HCEC 1CT (cell line): ENCODE data around the gene NPAS4.
A peak's percentile ranks its signal among the peaks of the same experiment; 100 is the strongest.
"Not testable (repeated sequence)": the region's sequence is repeated elsewhere in the genome, so short reads cannot be mapped to it uniquely, and the experiment has no call there.

Experiments used
- DNase-seq: peaks from one replicate; pipeline ENCODE4 v3.0.0-alpha.2; 2017

The NPAS4 gene

DNA sequence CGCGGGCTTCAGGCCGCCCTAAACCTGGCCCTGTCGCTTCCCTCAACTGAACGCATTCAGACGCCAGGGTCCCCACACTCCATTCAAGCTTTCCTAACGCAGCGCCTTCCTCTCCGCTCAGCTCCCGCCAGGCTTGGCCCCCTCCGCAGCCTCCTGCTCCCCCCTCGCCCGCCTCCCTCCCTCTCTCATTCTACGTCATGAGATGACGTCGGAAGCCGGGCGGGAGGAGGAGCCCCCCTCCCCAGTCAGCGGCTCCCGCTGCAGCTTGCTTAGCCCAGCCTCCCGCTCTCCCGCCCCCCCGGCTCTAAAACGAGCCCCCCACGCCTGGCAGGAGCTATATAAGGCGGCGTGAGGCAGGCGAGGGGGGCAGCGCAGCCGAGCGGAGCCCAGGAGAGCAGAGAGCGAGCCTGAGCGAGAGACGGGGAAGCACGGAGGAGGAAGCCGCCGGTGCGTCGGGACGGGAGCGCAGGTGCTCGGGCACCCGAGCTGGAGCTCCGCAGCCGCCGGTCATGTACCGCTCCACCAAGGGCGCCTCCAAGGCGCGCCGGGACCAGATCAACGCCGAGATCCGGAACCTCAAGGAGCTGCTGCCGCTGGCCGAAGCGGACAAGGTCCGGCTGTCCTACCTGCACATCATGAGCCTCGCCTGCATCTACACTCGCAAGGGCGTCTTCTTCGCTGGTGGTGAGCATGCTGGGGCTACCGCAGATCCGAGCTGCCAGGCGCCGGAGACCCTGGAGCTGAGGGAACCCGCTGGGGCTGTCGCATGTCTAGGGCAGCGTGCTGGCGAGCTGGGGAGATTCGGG, at the start of gene NPAS4:
NPAS4 (plus strand) TSS at position 365 of the 806 bp plus-strand sequence; CDS start at position 510, 145 bp downstream.
- no peak for DNase-seq

DNA sequence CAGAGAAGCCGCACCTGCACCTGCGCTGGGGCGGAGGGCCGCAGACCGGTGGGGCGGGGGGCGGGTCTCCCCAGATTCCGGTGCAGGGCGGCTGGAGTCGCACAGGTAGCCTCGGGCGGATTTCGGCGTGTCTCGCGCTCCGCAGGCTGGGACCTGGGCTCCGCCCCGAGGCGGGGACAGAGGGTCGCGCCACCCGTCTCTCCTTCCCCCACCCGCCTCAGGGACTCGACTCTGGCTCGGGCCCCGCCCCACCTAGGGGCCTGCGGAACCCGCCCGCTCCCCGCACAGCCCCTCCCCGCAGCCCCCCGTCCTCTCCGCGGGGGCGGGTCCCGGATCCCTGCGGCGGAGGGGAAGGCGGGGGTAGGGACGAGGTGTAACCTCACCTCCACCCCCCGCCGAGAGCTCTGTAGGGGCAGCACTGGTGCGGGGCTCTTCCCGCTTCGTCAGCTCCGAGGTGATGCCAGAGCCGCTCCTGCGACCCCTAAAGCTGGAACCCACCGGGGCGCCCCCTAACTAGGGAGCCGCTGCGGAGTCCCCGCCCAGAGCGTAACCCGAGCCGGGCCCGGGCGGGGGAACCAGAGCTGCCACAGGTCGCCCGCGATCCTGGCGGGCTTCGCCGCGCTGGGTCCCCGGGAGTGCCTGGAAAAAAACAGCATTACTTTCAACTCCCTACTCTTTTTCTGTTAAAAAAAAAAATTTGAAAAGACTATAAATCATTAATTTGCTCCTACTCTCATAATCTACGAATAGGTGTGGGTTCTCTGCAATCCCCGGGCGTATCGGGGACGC, 49.0 kb upstream of the NPAS4 start, which contains the start of gene SLC29A2:
SLC29A2 (minus strand) TSS at position 134 of the 789 bp plus-strand sequence. CDS start 169 bp downstream, outside the sequence.
- no peak for DNase-seq

DNA sequence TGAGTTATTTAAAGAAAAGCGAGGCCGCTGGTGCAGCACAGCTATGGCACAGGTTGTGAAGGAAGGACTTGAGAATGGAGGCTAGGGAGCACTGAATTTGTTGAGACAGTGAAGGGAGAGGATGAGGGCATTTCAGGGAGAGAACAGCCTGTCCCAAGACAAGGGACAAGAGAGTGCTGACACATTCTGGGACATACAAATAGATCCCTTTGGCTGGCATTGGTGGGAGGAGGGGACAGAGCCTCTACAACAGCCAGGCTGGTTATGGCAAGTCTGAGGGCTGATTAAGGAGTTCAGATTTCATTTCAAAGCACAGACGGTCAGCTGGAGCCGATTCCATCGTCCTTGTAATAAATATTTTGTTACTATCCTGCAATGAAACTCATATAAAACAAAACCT, 47.6 kb upstream of the NPAS4 start:
- no peak for DNase-seq

DNA sequence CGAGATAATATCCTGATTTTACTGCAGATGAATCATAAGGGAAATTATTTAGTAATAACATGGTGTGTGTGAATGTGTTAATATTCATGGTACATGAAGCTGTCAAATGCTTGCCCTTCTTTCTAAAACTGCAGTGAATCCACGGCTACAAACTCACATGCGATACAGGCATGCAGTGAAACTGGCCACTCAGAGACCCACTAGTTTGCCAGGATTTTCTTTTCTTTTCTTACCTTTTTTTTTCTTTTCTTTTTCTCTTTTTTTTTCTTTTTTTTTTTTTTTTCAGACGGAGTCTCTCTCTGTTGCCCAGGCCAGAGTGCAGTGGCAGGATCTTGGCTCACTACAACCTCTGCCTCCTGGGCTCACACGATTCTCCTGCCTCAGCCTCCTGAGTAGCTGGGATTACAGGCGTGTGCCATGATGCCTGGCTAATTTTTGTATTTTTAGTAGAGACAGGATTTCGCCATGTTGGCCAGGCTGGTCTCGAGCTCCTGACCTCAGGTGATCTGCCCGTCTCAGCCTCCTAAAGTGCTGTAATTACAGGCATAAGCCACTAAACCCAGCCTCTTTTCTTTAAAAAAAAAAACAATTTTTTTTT, 47.0 kb upstream of the NPAS4 start:
- DNase-seq = not testable (repeated sequence)

DNA sequence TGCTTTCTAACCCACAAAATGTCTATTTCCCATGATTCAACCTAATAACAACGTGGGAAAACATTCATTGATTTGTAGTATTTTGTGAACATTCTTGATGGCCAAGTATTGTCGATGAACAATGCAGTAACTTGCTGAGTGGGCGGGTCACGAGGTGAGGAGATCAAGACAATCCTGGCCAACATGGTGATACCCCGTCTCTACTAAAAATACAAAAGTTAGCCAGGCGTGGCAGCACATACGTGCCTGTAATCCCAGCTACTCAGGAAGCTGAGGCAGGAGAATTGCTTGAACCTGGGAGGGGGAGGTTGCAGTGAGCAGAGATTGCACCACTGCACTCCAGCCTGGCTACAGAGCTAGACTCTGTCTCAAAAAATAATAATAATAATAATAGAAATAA, 40.6 kb upstream of the NPAS4 start:
- not testable (repeated sequence) for DNase-seq

DNA sequence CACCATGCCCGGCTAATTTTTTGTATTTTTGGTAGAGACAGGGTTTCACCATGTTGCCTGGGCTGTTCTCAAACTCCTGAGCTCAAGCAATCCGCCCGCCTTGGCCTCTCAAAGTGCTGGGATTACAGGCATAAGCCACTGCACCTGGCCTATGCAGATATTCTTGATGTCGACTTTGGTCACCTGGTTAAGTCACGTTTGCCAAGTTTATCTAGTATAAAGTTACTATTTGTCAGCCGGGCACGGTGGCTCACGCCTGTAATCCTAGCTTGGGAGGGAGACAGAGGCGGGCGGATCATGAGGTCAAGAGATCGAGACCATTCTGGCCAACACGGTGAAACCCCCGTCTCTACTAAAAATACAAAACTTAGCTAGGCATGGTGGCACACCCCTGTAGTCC, 36.5 kb upstream of the NPAS4 start:
- not testable (repeated sequence) for DNase-seq

DNA sequence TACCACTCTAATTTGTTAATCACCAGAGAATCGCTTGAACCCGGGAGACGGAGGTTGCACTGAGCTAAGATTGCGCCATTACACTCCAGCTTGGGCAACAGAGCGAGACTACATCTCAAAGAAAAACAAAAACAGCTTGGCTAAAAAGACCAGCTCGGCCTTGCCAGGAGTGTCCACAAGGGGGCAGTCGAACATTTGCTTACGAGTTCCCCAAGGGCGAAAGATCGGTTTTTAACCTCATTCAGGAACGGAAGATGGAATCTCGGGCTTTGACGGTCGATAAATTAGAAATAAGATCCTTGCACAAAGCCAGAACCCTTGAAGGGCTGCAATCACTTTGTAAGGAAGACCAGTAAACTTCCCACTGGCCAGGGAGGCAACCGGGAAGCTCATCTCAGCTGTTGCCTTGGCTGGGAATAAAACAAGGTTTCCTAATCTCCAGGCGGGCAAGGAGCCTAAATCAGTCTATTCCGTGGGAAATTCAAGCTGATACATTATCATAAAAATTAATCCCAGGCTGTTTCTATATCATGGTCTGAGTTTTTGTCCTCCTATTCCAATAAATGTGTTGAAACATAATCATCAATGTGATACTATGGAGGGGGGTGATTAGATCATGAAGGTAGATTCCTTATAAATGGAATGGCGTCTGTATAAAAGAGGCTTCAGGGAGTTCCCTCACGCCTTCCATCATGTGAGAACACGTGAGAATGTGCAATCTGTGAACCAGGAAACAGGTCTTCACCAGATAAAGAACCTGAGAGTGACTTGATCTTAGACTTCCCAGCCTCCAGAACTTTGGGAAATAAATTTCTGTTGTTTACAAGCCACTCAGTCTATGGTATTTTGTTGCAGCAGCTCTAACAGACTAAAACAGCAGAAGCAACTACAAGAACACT, 34.4 kb upstream of the NPAS4 start:
- peak; percentile 68 for DNase-seq

DNA sequence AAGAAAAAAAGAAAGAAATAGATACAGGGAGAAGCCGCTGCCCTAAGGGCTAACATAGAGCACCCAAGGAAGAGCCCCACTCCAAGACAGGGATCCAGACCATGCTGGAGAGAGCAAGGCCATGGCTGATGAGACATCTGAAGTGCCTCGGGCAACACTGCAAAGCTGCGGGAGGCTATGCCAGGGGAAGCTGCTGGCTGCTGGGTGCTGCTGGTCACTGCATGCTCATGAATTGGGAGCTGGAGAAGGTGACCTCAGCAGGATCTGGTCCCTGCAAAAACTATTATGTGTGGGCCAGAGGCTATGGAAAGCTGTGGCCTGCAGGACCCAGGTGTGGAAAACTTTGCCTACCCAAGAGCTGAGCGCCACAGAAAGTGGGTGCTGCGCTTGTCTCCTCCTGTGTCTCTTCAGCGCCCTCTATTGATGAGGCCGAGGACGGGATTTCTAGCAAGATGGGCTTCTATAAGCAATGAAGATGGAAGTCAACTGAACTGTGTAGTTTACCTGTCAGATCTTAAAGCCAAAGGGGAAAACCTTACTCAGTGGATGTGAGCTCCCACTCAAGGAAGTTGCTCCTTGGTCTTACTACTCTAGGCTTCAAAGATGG, 32.0 kb upstream of the NPAS4 start:
- DNase-seq = peak; percentile 57

DNA sequence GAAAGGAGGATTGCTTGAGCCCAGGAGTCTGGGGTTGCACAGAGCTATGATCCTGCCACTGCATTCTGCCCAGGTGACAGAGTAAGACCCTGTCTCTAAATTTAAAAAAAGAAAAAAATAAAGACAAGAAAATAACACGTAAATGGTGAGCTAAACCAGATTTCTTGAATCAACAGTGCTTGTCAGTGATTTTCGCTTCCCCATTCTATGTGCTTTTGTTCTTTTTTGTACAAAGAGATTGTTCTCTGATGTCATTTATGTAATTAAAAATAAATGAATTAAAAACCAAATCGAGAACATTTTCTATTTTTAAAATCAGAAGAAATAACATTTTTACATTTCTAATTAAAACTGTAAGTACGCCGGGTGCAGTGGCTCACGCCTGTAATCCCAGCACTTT, 29.5 kb upstream of the NPAS4 start:
- DNase-seq = no peak

DNA sequence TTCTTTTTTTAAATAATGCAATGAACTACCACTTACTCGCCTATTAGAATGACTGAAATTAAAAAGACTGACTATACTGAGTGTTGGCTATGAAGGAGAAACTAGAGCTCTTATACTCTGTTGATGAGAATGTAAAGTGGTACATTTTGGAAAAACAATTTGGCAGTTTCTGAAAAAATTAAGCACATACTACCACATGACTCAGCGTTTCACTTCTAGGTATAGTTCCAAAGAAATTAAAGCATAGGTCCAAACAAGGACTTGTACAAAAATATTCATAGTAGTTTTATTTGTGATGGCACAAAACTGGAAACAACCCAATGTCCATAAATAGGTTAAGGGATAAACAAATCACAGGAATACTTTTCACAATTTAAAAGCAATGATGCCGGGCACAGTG, 26.9 kb upstream of the NPAS4 start:
- no peak for DNase-seq

DNA sequence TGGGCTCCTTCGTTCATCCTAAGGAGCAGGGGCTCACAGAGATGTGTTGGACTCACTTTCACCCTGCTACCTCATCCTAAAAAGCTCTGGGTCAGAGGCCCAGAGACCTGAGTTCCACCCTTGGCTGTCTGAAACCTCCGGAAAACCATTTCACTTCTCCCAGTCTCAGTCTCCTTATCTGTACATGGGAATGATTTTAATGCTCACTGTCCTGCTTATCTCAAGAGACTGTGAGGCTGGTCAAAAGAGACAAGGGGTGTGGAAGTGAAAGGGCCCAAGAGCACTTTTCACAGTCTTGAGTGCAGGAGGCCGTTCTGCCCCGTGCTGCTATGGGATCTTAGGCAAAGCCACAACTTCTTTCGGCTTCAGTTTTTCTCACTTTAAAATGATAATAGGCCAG, 13.2 kb upstream of the NPAS4 start:
- no peak for DNase-seq

DNA sequence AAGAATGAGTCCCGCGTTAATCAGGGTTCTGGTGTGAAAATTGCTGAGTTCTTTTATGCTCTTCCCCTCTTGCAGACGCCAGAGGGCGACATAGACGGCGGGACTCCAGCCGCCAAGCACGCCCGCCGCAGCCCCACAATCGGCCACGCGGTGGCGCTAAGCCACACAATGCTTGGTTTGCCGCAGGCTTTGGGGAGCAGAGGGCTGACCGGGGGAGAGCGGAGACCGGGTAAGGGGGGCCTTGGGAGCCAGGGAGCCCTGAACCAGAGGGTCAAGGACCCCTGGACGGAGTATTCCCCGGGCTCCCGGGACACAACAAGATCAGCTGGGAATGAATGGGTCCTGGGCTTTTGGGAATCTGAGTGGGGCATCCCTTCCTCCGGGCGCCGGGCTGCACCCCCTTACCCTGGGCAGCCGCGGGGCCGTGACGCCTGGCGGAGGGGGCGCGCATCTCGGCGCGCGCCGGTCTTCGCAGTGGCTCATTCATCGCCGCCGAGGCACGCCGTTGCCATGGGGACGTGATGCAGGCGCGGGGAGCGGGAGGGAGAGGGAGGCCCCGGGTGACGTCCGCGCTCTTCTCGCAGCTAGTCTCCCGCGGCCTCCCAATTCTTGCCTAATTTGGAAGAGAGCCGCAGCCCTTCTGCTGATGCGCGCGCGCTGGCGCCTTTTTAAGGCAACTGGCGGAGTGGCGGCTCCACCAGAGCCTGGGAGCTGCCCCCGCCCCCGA, 12.2 kb upstream of the NPAS4 start:
- DNase-seq = peak; percentile 98

DNA sequence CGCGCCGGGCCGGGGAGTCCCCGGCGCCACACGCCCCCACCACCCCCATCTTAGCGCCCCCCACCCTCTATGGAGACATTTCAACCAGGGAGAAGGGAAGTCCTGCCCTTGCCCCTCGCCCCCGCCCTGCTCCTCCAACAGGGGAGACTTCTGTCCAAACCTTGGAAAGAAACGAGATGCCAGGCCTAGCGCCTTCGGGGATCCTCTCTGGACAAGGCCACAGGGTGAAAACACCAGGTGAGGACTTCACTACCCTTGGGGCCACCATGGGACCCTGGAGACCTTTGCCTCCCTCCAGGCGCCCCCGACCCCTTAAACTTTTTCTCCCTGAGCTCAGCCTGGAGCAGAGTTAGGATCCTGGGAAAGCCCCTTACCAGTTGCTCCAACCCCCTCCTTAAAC, 11.6 kb upstream of the NPAS4 start:
- no peak for DNase-seq

DNA sequence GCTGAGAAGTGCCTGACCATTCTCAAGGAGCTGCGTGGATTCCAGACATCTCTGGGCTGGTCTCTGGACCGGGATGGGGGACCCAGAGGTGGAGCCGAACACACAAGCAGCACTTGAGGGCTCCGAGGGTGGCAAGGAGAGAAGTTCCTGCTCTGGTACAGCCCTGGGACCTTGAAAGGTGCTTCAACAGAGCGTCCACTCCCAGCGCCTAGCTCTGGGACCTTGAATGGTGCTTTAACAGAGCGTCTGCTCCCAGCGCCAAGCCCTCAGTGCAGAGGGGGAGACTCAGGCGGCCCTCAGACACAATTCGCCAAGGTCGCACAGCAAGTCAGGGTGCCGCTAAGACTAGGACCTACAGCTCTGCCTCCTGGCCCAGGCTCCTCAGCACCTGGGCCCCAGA, 10.6 kb upstream of the NPAS4 start:
- no peak for DNase-seq

DNA sequence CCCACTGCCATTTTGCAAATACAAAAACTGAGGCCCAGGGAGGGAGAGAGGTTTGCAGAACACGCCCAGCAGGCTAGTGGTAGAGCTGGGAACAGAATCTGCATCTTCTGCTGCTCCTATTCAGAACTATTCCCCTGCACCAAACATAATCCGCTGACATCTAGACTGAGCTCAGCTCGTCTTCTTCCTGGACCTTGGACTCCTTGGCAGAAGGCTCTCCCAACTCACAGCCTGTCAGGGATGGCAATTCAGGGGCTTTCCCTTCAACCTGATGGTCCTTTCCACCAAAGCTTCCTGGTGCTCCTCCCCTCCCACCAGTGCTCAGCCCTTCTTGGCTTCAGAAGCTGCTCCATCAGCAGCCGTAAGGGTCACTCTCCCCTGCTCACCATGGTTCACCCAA, 9.5 kb upstream of the NPAS4 start:
- no peak for DNase-seq

DNA sequence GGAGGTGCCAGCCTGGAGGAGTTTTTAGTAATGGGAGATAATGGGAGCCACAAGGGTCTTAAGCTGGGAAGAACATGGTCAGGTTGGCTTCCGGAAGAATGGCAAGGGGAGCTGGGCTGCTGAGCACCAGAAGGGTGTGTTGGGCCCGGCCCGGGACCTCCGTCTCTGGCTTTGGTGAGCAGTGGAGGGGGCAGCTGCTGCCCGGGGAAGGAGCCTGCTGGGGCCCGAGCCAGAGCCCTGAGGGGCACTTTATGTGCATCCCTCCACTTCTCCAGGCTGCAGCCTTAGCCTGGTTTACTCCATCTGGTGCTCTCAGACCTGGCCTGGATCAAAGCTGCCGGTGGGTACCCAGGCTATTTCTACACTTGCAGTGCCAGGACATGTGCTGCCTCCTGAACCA, 8.7 kb upstream of the NPAS4 start:
- no peak for DNase-seq

DNA sequence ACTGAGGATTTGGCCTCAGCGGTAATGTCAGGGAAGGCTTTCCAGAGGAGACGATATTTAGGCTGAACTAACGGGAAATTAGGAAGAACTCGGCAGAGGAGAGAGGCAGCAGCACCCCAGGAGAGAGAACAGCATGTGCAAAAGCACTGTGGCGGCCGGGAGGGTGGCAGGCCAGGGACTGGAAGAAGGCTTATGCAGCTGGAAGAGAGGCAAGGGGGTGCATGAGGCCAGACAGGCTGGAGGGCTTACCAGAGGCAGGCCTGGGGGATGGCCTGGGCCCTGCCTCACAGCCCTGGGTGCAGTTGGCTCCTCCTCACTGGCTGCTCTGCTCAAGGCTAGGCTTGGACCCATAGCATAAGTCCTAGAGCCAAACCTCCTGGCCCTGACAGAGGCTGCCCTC, 7.7 kb upstream of the NPAS4 start:
- DNase-seq = no peak

DNA sequence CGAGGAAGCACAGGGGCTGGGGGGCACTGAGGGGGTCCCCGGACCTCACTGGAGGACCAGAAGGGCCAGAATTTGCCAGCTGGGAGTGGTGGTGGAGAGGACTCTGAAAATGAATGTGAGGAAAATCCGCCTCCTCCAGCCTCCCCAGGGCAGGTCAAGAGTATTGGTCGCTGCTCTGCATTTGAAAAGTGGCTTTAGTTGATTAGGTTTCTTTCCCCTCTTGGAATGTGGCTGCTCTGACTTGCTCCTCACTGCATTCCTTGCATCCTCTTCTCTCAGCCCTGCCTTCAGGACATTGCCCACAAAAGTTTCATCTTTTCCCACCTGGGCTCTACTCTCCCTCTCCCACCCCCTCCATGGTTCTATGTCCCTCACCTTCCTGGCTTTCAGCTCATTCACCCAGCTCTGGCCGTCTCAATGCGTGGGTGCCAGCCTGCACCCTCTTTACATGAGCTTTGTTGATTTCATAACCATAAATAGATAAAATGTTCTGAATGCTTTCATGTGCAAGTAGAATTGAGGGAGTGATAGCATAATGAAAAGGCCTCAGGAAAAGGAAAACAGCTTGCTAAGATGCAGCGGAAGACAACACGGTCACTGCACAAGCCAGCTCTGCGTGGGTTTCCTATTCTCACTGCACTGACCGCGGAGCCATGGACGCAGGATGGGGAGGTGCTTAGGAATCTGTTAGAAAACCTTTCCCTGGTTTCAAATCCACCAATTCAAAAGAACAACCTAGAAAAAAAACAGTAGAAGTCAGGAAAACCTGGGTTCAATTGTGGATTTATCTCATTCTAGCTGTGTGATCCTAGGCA, 6.5 kb upstream of the NPAS4 start:
- no peak for DNase-seq

DNA sequence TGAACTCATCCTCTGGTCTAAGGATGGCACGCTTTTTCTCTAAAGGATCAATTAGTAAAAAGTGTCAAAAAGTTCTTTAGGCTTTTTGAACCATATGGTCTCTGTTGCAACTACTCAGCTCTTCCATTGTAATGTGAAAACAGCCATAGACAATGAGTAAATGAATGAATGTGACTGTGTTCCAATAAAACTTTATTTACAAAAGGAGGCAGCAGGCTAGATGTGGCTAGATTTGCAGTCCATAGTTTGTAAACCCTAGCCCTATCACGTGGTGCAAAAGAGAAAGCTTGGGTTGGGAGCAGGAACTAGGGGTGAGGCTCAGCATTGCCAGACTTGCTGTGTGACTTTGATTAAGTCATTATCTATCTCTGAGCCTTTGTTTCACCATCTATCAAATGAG, 5.4 kb upstream of the NPAS4 start:
- DNase-seq = peak; percentile 16

DNA sequence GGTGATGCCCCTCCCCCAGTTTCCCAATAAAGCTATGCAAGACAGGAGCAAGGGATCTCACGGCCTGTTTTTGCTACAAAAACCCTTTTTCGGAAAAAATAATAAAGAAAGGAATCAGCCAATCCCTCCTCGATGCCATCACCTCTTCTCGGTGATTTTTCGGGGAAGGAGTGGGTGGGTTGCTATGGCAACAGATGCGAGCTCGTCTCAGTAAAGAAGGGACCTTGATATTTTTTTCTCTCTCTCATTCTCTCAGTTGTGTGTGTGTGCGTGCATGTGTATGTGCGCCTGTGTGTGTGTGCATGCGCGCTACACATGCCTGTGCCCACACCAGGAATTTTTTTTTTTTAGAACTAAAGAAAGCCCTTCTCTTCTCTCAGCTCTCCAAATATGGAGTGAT, 3.8 kb upstream of the NPAS4 start:
- no peak for DNase-seq
